DMS 273 treated with DMSO at 0.1 percent for 48 hours (cell line): ENCODE results near the gene MAD1L1.
"Not testable (repeated sequence)": the region's sequence is repeated elsewhere in the genome, so short reads cannot be mapped to it uniquely, and the experiment has no call there.

ENCODE experiments used
- DNase-seq: peaks from one replicate; lab custom pipeline; 2025; lab: John Stamatoyannopoulos, UW

The MAD1L1 gene

DNA sequence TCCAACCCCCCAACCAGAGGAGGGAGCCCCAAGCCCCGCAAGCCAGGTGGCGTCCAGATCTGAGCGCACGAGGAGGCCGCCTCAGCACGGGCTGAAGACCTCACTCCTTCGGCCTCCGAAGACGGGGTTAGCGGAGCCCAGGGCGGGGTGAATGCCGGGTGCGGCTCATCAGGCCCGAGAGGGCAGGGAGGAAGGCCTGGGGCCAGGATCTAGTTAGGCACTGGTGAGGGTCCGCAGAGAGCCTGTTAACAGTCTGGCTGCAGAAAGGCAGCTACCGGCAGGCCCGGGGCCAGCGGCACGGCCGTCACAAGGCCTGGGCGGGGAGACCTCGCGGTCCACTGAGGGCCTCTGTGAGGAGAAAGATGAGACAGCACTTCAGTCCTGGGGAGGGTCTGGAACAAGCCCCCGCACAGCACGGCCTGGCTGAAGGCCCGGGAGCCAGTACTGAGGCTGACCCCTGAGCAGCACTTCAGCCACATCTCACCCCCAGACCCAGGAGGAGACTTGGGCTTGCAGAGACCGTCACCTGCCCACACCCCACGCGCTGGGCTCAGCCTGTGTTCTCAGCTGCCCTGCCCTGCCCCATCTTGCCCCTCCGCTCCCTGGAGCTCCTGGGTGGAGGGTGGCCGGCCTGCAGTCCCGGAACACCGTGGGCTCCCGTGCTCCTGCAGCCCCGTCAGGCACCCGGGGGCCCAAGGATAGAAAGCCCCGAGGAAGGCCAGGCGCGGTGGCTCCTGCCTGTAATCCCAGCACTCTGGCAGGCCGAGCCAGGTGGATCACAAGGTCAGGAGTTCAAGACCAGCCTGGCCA, 369.4 kb downstream of the MAD1L1 start:
- DNase-seq = no peak

GRCh38 chr7:1862560-1862959, 370.2 kb downstream of the MAD1L1 start:
- DNase-seq = no peak

GRCh38 chr7:1861799-1862458, 370.8 kb downstream of the MAD1L1 start:
- DNase-seq = no peak

DNA sequence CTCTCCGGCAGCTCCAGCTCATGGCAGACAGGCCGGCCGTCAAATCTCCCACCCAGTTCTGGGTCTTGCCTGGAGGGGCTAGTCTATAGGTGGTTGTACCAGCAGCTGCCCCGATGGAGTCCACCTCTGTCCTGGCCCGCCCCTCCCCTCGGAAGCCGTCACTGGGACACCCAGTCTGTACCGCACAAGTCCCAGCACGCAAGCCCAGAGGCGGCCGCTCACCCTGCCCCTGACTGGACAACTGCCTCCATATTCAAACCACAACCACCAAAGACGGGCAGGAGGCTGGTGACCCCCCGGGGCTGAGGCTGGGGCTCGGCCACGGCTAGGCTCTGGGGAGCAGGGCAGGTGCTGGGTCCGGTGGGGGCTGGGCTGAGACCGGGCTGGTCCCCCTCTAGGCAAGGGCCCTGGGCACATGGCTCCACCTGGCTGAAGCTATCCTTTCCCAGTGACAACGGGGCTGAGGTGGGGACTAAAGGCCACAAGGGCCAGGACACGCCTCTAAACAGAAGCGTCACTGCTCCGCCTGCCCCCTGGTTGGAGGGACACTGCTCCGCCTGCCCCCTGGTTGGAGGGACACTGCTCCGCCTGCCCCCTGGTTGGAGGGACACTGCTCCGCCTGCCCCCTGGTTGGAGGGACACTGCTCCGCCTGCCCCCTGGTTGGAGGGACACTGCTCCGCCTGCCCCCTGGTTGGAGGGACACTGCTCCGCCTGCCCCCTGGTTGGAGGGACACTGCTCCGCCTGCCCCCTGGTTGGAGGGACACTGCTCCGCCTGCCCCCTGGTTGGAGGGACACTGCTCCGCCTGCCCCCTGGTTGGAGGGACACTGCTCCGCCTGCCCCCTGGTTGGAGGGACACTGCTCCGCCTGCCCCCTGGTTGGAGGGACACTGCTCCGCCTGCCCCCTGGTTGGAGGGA, 371.6 kb downstream of the MAD1L1 start:
- DNase-seq = not testable (repeated sequence)

DNA sequence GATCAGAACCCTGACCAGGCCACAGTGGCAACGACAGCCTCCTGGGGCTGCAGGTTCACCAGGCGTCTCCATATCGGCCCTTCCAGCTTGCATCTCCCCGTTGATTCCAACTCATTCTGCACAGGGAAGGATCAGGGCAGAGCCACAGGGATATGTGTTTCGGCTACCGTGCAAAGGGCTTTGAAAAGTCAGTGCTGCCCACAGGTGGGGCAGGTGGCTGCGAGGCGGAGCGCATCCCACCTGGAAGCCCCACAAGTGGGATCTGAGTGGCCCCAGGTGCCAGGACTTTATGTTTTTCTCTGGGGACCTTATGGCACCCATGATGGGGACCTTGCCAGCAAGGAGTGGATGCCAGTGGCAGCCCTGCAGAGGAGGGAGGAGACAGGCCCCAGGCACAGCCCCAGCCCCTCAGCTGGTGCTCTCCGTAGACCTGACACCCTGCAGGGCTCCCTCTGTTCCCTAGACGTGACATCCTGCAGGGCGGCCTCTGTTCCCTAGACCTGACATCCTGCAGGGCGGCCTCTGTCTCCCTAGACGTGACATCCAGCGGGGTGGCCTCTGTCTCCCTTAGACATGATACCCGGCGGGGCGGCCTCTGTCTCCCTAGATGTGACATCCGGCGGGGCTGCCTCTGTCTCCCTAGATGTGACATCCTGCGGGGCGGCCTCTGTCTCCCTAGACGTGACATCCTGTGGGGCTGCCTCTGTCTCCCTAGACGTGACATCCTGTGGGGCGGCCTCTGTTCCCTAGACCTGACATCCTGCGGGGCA, 373.3 kb downstream of the MAD1L1 start:
- no peak for DNase-seq

GRCh38 chr7:1858435-1859265, 374.1 kb downstream of the MAD1L1 start:
- DNase-seq = no peak

- DNase-seq = no peak
These were observed 375.0 kb downstream of the MAD1L1 start for GRCh38 chr7:1857487-1858421.

GRCh38 chr7:1856888-1857441, 375.8 kb downstream of the MAD1L1 start:
- no peak for DNase-seq

DNA sequence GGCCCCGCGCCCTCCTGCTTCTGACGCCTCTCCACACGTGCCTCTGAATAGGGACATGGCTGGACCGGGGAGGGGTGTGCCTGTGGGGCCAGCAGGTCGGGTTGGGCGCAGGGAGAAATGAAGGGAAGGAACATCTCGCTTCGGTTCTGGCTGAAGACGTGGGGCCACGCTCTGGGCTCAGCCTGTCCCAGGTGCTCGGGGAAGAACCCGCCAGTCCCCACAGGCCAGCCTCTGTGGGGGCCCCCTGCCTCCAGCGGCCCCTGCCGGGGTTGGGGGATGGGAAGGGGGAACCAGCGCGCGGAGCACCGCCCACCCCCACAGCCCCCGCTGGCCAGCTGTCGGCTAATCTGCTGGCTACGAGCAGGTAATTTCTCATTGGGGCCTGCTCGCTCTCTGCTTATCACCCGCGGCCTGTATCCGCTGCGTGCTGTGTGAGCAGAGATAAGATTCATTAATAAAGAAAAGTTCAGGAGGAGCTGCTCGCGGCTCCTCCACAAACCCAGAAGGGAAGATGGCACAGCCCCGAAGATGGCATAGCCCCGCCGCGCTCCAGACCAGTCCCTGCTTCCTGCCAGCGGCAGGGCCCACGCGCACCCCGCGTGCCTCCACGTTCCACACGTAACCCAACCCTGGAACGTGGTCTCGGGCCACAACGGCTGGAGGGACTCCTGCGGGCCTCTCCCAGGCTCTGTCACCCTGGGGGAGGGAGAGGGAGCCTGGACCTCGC, 376.4 kb downstream of the MAD1L1 start:
- DNase-seq = no peak

- no peak for DNase-seq
These were observed 377.0 kb downstream of the MAD1L1 start for GRCh38 chr7:1855725-1856160.

DNA sequence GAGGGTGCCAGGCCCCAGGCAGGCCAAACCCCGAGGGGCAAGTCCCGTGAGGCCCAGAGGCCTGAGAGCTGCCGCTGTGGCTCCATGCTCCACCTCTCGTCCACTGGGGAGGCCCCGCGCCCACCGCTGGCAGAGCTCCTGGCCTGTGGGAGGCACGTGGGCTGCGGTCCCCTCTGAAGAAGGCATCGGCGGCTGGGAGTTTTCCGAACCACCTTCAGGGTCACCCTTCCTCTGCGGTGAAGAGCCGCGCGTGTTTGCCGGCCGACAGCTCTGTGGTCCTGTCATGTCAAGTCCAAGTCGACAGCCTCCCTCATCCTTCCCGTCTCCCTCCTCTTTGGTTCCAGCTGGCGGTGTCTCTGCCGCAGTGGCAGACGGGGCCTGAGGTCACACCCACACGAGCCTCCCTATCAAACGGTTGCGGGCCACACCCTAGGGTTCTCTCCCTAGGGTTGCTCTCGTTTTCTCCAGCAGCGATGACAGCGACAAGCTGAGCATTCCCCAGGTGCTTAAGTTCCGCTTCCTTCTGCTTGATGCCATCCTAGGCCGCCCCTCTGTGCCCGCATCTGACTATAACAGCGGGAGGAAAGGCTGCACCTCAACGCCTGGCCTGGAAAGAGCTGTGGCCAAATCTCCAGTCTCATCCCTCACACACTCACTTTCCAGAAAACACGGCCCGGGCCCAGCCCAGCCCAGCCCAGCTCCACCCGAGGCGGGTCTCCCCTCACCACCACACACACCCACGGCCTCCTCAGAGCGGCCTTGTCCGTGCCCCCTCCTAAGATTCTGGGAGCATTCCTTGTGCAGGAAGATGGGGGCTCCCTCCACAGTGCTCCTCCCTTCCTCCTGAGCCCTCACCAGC, 377.6 kb downstream of the MAD1L1 start:
- no peak for DNase-seq

GRCh38 chr7:1853986-1854865, 378.5 kb downstream of the MAD1L1 start:
- DNase-seq = no peak

DNA sequence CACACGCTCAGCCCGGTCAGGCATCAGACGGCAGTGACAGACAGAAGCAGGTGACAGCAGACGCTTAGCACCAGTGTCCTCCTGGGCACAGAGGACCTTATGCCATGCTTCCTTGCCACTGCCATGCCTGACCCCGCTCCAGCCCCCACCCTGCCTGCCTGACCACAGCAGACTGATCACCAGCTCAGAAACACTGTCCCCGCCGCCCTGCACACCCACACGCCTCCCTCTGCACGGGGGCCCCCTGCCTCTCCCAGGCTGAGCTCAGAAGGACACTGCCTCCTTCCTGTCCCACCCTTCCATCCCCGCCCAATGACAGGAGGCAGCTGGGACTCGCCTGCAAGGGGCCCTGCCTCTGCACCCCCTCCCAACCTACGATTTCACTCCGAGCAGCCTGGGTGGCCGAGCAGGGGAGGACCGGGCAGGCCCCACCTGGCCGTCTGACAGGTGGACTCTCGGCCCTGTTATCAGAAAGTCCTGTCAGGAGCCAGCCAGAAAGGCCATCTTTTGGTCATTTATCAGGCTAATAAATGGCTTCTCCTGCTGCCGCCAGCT, 379.2 kb downstream of the MAD1L1 start:
- no peak for DNase-seq

DNA sequence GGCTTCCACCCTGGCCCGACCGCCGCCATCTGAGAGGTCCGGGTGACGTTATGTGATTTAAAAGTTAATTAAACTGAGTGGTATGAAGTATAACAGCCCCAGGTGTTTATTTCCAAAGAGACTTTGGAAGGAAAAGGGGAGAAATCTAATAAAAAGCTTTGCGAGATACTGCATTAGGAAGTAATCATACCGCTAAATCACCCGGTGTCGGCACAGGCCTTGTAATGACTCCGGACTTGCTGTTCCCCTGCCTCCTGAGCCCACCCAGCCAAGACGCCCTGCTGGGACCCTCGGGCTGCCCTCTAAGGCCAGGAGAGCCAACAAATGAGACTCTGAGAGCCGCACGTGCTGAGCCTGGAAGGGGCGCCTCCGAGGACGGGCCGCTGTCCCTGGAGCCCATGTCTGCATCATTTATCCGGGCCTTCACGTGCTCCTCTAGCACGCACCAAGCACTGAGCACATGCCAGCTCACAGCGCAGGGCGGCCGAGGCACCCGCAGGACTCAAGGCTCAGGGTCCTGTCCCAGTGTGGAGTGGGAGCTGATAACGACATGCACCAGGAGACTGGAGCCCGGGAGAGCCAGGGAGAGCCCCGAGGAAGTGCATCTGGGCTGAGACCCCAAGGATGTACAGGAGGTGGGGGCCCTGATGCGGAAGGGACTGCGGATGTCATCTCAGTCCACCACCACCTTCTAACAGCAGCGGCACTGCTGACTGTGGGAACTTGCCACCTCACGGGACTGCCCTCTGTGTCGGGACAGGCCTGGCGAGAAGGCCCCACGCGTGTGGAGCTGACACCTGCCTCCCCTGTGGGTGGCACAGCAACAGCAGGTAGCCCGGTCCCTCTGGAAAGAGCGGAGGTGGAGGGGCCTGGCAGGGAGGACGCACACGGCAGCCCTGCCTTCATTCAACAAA, 380.0 kb downstream of the MAD1L1 start:
- DNase-seq = no peak
